HG03575 (cell line): ENCODE measurements around the gene SMS.
A peak's percentile ranks its signal among the peaks of the same experiment; 100 is the strongest.

Experiments used
- ATAC-seq: cut with Tn5 transposase; IDR thresholded peaks from one replicate; pipeline ENCODE4 v1.9.1; 2021; ENCODE audit not compliant: unreplicated experiment, insufficient number of reproducible peaks, low FRiP score; ENCODE audit errors: extremely low read depth

The SMS gene

GRCh38 chrX:21972721-21973120, 32.2 kb downstream of the SMS start:
- ATAC-seq, result no peak

GRCh38 chrX:21973321-21974010, 33.0 kb downstream of the SMS start:
- ATAC-seq, result no peak

GRCh38 chrX:21974011-21974385, 33.5 kb downstream of the SMS start:
- no peak for ATAC-seq

GRCh38 chrX:21975242-21975641, 34.7 kb downstream of the SMS start:
- ATAC-seq, result no peak

DNA sequence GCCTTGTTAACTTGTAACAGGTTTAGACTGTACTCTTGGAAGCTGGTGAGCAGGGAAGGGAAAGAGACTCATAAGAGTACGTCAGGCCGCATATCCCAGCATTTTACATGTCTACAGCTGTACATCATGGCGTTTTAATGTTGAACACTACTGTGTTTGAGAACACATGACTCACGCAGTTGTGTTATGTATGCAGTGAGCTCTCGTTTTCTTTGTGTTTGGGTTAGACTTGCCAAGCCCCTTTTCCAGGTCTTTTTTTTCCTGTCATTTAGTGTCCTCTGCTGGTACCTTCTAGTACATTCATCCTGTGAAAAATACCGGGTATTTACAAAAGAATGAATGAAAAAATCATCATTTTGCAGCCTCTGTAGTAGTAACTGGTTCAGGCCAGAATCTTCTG, 35.3 kb downstream of the SMS start:
- ATAC-seq, result no peak

DNA sequence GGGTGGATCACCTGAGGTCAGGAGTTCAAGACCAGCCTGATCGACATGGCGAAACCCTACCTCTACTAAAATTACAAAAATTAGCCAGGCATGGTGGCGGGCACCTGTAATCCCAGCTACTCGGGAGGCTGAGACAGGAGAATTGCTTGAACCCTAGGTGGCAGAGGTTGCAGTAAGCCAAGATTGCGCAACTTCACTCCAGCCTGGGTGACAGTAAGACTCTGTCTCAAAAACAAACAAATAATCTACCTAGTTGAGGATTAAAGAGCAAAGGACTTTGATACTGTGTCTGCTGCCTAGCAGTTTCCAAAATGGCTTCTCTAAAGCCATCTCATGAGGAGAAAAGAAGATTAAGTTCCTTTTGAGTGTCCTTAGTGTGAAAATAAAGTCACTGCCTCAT, 37.8 kb downstream of the SMS start:
- ATAC-seq, result no peak

DNA sequence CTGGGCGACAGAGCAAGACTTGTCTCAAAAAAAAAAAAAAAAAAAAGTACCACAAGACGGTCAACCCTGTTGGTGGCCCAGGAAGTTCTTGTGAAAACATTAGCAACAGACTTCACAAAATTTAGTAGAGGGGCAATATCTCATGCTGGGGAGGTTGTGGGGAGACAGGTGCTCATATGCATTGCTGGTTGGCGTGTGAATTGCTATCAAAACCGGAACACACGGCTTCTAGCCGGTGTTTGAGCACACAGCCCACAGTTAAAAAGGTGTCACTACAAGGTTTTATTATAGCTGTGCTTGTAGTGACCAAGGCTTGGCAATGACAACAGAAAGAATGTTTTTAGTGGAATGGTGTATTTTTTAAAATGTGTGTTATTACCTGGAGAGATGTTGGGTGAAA, 41.8 kb downstream of the SMS start:
- no peak for ATAC-seq

DNA sequence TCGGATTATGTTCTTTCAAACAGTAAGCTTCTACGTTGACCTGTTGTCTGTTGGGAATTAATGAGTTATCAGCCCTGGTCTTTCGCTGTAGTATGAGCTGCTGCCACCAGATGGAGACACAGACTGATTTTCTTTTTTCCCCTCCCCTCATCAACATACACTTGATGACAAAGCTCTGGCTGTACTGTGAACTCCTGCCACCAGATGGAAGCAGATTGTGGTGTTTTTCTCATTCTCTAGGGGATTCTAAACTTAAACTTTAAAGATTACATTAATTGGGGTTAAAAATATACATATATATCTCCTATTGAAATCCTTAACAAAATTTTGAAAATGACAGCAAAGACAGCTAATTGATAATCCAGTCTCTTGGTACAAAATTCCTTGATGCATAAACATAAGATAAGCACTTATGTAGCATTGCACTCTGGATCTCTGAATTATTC, 44.8 kb downstream of the SMS start:
- ATAC-seq, result peak; percentile 86

GRCh38 chrX:21986596-21986995, 46.1 kb downstream of the SMS start:
- no peak for ATAC-seq

DNA sequence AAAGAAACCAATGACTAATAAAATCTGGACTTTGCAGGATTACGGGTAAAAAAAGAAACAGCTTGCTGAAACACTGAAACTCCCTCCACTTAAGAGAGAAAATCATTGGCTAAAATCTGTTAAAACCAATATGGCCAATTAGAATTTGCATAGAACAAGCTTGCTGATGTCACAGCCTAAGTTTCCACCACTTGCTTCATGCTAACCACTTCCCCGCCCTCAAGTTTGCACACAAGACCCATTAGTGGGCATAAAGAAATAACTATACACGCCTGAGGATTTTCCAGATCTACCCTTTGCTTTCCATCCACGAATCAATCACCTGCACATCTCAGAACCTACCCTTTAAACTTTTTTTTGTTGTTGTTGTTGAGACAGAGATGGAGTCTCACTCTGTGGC, 48.9 kb downstream of the SMS start:
- ATAC-seq, result no peak

DNA sequence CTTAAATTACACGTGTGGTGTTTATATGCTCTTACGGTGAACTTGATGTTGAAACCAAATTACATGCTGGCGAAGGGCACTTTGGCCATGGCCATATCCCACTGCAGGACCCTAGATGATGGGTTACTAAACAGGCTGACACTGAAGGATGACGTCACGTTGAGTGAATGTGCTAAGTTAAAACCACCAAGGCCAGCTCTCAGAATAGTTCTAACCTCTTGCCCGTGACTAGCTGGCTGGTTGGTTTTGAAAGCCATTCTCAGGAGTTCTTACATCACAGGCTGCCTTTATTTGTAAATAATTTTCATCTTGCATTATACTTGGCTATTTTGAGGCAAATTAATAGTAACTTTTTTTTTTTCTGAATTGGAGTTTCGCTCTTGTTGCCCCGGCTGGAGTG, 50.3 kb downstream of the SMS start:
- ATAC-seq, result no peak

DNA sequence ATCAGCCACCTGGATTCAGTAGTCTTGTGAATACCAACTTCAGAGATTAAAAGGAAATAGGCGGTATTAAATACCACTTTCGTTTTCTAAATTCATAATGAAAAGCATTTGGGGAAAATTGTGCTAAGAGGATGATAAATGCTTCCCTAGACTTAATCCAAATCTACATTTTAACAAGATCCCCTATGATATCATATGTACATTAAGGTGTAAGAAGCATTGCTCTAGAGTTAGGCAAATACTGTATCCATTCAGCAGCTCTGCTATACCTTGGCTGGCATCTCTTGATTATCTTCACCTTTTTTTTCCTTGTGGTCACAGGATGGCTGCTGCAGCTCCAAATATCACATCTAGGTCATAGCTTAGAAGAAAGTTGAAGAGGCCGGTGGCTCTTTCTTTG, 51.0 kb downstream of the SMS start:
- no peak for ATAC-seq

DNA sequence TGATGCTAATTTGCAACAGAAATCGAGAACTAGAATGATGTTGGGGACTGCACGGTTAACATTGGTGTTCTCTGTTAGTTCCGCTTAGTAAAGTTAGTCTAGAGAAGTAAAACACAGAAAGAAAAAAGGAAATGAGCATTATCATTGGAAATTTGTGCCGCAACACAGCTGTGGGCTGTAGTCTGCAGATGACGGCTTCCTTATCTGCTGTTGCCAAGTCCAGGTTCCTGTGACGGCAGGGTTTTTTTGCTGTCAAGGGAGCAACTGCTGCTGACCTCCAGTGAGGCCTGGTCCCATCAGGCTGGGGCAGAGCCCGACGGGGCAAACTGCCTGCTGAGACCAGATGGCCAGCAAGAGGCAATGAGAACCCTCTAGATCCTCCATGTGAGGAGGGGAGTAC, 52.8 kb downstream of the SMS start:
- ATAC-seq, result peak; percentile 80

GRCh38 chrX:21996872-21997455, 56.5 kb downstream of the SMS start:
- ATAC-seq, result no peak

- ATAC-seq, result no peak
Observed at GRCh38 chrX:21998037-21998436, 57.5 kb downstream of the SMS start.

DNA sequence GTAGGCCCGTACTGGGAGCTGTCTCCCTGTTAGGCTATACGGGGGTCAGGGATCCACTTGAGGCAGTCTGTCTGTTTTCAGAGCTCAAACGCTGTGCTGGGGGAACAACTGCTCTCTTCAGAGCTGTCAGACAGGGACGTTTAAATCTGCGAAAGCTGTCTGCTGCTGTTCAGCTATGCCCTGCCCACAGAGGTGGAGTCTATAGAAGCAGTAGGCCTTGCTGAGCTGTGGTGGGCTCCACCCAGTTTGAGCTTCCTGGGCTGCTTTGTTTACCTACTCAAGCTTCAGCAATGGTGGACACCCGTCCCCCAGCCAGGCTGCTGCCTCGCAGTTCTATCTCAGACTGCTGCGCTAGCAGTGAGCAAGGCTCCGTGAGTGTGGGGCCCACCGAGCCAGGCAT, 64.4 kb downstream of the SMS start:
- ATAC-seq, result no peak

- no peak for ATAC-seq
Observed at GRCh38 chrX:22012051-22012450, 71.5 kb downstream of the SMS start.

- ATAC-seq, result no peak
Observed at GRCh38 chrX:22012931-22013330, 72.4 kb downstream of the SMS start.

DNA sequence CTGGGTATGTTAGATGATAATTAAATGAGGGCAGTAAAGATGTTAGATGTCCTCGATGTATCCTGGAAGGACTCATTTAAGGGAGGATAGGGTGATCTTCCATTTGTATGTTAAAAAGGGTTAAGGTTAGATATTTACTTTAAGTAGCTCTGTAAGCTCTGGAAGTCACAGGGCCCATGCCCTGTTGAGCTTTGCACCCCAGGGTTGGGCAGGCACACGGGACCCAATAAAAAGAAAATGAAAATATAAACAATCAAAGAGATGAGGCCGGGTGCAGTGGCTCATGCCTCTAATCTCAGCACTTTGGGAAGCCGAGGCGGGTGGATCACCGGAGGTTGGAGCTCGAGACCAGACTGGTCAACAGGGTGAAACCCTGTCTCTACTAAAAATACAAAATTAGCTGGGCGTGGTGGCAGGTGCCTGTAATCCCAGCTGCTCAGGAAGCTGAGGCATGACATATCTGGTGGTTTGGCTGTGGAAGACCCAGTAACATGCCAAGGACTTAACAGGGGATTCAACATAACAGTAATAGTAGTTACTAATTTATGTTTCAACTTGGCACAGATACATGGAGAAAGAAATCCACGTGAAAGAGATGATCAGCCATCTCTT, 74.7 kb downstream of the SMS start:
- no peak for ATAC-seq

DNA sequence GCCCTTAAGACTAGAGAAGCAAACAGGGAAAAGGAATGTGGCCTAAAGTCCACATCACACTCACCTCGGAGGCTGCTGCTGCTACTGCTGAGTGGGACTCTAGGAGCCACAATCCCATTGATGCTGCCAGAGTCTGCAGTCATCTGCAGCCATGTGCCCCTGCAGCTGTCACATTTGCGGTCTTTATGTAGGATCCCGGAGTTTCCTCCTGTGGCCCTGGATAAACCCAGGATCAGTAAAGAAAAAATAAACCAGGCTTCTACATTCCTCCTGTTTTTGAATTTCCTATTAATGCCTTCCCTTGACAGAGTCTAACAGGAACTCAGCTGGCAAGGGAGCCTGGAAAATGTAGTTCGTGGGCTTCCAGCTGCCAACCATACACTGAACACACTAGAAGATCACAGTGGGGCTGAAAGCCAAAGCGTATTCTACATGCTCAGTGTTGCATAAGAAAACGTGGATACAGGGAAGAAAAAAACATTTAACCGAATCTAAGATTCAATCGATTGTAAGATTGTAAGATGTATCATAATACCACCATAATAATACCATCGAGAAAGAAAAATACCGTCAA, 81.3 kb downstream of the SMS start:
- no peak for ATAC-seq
